Subcutaneous adipose tissue (tissue), 4 donors: ENCODE measurements around the gene PABPN1. TPM values are rescaled to one million over a fixed set of nuclear protein-coding genes. Genes with fewer than 3 reads are reported as not detected.

Source experiments
- total RNA-seq, 4 donors: library from RNA; depleted of rRNA; stranded (reverse); fragments of >200 nt; gene quantifications; one replicate each; pipeline ENCODE4 v1.1.0, GENCODE V29; 2016
- TF ChIP-seq, protein P1 (sequence below): fragments of 450-650 bp; IDR thresholded peaks from one replicate; pipeline ENCODE4 v1.5.1; 2016; ENCODE audit warnings: low read depth, mild to moderate bottlenecking, control low read depth, antibody characterized with exemption, moderate library complexity

The PABPN1 gene
- total RNA-seq, 4 donors from 2014 or later = 31.8 to 56.1 (median 42.5) TPM

DNA sequence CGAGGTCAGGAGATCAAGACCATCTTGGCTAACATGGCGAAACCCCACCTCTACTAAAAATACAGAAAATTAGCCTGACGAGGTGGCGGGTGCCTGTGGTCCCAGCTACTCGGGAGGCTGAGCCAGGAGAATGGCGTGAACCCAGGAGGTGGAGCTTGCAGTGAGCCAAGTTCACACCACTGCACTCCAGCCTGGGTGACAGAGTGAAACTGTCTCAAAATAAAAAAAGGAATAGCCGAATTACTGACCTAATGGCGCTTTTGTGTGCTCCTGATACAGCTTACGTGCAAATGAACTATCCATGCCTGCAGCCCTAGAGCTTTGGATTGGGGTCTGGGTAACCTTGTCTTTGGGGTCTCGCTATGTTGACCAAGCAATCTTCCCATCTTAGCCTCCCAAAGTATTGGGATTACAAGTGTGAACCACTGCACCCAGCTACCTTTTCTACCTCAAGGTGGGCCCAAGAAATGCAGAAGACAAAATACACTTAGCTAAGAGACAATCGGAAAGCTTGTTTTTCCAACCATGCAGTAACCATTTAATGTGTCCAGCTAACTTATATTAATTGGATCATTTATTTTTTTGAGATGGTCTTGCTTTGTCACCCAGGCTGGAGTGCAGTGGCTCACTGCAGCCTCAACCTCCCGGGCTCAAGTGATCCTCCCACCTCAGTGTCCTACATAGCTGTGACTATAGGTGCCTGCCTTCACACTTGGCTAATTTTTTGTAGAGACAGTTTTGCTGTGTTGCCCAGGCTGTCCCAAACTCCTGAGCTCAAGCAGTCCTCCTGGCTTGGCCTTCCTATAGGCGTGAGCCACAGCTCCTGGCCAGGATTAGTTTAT lies 5.5 kb downstream of the PABPN1 start:
- TF ChIP-seq, protein P1, sequence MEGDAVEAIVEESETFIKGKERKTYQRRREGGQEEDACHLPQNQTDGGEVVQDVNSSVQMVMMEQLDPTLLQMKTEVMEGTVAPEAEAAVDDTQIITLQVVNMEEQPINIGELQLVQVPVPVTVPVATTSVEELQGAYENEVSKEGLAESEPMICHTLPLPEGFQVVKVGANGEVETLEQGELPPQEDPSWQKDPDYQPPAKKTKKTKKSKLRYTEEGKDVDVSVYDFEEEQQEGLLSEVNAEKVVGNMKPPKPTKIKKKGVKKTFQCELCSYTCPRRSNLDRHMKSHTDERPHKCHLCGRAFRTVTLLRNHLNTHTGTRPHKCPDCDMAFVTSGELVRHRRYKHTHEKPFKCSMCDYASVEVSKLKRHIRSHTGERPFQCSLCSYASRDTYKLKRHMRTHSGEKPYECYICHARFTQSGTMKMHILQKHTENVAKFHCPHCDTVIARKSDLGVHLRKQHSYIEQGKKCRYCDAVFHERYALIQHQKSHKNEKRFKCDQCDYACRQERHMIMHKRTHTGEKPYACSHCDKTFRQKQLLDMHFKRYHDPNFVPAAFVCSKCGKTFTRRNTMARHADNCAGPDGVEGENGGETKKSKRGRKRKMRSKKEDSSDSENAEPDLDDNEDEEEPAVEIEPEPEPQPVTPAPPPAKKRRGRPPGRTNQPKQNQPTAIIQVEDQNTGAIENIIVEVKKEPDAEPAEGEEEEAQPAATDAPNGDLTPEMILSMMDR = no peak

DNA sequence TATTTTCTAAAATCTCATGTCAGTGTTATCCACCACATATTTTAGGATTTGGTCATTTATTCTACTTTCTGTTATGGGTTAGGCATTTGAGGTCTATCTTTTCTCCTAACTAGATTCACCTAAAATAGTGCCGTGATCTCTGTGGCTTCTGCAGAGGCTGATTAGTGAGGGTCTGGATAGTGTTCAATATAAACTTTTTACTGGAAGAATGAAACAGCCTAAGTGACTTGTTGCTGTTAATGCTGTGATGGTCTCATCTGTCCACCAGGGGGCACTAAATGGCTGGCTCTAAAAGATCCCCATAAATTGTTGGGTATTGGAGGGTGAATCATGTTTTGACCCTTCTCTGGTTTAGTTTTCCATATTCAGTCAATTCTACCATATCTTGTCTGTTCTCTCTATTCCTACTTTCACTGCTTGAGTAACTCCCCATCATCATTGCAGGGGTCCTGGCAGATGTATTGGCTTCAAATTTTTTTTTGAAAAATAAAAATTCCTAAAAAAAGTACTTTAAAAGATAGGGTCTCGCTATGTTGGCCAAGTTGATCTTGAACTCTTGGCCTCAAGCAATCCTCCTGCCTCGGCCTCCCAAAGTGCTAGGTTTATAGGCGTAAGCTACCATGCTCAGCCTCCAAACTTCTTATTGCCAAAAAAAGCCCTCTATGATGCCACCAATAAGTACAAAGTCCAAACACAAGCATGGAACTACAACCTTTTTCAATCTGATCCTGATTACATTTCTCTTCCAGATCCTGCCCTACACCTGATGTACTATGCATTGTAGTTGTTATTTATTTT lies 6.9 kb downstream of the PABPN1 start:
- TF ChIP-seq, protein P1 = no peak

DNA sequence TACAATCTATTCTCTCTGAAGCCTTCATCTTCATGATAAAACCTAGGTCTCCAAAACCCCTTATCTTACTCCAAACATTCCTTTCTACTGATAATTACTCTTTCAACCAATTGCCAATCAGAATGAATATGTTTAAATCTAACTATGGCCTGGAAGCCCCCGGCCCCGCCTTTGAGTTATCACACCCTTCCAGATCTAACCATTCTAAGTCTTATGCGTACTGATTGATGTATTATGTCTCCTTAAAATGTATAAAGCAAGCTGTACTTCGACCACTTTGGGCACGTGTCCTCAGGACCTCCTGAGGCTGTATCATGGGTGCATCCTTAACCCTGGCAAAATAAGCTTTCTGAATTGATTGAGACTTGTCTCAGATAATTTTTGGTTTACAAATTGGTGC lies 14.4 kb downstream of the PABPN1 start:
- TF ChIP-seq, protein P1 = no peak

DNA sequence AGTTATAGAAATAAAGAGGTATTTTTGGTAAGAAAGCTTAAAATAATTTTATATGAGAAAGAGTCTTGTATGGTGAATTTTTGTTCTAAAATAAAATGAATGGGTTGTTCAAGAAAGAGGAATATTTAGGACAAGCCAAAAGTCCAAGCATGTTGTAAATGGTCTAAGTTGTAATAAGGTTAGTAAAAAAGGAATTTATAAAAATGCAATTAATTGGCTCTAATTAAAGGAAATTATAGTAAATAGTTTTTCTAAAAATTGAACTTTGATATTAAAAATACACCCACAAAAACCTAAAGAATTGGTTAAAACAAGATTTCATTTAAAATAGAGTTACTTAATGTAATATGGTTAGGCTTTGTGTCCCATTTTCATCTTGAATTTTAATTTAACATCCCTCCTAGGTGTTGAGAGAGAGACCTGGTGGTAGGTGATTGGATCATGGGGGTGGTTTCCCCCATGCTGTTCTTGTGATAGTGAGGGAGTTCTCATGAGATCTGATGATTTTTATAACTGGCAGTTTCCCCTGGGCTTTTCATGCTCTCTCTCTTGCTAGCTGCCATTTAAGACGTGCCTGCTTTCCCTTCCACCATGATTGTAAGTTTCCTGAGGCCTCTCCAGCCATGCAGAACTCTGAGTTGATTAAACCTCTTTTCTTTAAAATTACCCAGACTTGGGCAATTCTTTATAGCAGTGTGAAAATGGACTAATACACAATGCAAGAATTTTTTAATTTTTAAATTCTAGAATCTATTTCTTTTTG lies 18.4 kb downstream of the PABPN1 start:
- TF ChIP-seq, protein P1 = no peak

DNA sequence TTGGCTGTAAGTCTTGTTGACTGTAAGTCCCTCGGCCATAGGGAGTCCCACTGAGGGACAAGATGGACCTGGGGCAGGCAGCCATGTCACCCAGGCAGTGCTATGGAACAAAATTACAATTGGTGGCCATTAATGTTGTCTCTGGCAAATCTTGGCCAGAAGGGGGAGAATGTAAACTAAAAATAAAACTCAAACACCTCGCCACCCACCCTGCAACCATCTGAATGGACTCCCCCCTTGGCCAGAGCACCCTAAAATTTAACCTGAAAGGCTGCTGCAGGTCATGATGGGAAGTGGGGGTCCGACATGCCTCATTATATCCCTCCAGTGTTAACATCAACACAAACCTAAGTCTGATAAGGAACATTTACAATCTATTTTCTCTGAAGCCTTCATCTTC lies 23.2 kb downstream of the PABPN1 start:
- TF ChIP-seq, protein P1 = no peak

DNA sequence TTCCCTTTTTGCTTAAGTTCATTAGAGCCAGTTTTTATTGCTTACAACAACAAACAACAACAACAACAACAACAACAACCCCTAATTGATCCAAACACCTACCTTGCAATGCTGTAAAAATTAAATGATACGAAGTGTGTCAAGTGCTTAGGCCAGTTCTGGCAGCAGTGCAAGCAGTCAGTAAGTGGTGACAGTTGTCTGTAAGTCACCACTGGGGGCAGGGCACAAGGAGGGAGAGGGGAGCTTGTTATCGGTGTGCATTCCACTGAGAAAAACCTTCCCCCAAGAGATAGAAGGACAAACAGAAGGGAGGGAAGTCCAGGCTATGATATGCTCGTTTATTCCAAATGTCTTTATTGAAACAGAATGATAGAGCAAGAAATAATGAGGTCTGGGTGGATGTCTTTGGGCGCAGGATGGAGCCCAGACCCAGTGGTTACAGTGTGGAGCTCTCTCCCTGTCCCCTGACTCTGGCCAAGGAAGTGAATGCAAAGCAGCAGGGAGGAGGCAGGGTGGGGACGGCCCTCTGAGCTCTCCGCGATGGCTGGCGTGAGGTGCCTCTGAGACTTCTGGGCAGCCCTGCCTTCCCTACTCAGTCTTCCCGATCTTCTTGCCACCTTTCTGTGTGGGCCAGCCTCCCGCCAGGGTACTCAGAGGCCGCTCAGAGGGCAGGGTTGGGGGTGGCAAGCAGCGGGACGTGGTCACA lies 24.9 kb downstream of the PABPN1 start:
- TF ChIP-seq, protein P1 = no peak
